ENCODE results near the gene CNTN4. TPM values are rescaled to one million over a fixed set of nuclear protein-coding genes. Genes with fewer than 3 reads are reported as not detected.

CNTN4 gene
- total and polyA plus RNA-seq, 2 donors (not counting 3 experiments of a cell fraction or from before 2014, with no cell fraction given), result not detected

DNA sequence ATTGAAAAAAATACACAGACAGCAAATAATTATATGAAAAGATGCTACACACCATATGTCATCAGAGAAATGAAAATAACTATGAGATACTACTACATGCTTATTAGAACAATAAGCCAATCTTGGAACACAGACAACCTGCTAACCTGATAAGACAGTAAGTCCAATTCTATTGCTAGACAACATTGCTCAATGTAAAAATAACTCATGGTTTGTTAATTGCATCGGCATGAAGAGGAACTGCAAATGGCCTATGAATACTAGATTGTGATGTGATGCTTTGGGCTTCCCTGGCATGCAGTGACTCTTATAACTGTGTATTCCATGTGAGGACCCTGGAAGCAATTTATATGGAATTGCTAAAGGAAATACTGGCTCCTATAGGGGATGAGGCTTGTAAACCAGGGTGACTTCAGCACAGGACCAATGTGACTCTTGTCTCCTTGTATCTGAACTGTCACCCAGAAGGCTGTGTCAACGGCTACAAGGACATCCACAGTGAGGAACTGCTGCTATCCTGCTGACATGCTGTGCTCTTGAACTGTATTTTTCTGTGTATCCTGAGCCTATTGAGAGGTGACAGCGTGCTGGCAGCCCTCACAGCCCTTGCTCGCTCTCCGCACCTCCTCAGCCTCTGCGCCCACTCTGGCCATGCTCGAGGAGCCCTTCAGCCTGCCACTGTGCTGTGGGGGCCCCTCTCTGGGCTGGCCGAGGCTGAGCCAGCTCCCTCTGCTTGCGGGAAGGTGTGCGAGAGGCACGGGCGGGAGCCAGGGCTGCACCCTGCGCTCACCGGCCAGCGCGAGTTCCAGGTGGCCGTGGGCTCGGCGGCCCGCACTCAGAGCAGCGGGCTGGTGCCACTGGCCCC lies 385.7 kb downstream of the CNTN4 start:
- H3K27me3 ChIP-seq (ENCODE audit: control insufficient read depth in 2 of 2, insufficient read depth in 2 of 2, low read length in 2 of 2), result no peaks in the 10 kb centered on the region

More for the DNA sequence above, 385.7 kb downstream of the CNTN4 start:
- ChIA-PET POLR2A (no interaction called here), CTCF (no interaction called here)
- H3K4me1 ChIP-seq (ENCODE audit: control insufficient read depth, extremely low read depth, insufficient read depth, low read length), result no peaks in the 10 kb centered on the region
- no peaks in the 10 kb centered on the region for H3K79me2 ChIP-seq (ENCODE audit: control insufficient read depth, insufficient read depth, low read length)
- FAIRE-seq (no peak), DNase-seq (ENCODE audit: low read depth, low spot score) (no peak)
- no peak overlapping the region for H3K4me3 ChIP-seq (replicated peaks in 1 of 3; ENCODE audit: insufficient read depth in 1 of 3, low read depth in 1 of 3, low read length in 3 of 3)
- H3K4me2 ChIP-seq (ENCODE audit: insufficient read depth, low read length), result no peak overlapping the region
- BruUV-seq (replicated peaks), result no TSS peak
- TF ChIP-seq MYC (IDR thresholded peaks at IDR 0.05; ENCODE audit: low read depth, low read length), result no peak
- TF ChIP-seq, protein P1, sequence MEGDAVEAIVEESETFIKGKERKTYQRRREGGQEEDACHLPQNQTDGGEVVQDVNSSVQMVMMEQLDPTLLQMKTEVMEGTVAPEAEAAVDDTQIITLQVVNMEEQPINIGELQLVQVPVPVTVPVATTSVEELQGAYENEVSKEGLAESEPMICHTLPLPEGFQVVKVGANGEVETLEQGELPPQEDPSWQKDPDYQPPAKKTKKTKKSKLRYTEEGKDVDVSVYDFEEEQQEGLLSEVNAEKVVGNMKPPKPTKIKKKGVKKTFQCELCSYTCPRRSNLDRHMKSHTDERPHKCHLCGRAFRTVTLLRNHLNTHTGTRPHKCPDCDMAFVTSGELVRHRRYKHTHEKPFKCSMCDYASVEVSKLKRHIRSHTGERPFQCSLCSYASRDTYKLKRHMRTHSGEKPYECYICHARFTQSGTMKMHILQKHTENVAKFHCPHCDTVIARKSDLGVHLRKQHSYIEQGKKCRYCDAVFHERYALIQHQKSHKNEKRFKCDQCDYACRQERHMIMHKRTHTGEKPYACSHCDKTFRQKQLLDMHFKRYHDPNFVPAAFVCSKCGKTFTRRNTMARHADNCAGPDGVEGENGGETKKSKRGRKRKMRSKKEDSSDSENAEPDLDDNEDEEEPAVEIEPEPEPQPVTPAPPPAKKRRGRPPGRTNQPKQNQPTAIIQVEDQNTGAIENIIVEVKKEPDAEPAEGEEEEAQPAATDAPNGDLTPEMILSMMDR (IDR thresholded peaks at IDR 0.05; ENCODE audit: extremely low read depth in 1 of 2, insufficient read depth in 1 of 2, low read depth in 1 of 2, low read length in 2 of 2), result no peak
- TF ChIP-seq GATA2 (IDR thresholded peaks at IDR 0.05; ENCODE audit: insufficient read depth, insufficient read length, low read depth, low read length), result no peak
- no peak for TF ChIP-seq EZH2 (IDR thresholded peaks at IDR 0.05; ENCODE audit: borderline replicate concordance, low read depth, low read length, severe bottlenecking)
- no peak for TF ChIP-seq POLR2AphosphoS5 (IDR thresholded peaks at IDR 0.05; ENCODE audit: insufficient read depth, low read depth, low read length)
- no peak for TF ChIP-seq FOS (IDR thresholded peaks at IDR 0.05; ENCODE audit: borderline replicate concordance, insufficient read depth, low read length)
- no peak for TF ChIP-seq POLR2A (IDR thresholded peaks at IDR 0.05; ENCODE audit: low read depth, low read length)
- no peak for TF ChIP-seq JUN (IDR thresholded peaks at IDR 0.05; ENCODE audit: borderline replicate concordance, insufficient read depth, insufficient read length, low read depth)
- TF ChIP-seq, protein P2, sequence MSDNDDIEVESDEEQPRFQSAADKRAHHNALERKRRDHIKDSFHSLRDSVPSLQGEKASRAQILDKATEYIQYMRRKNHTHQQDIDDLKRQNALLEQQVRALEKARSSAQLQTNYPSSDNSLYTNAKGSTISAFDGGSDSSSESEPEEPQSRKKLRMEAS (IDR thresholded peaks at IDR 0.05; ENCODE audit: insufficient read depth, insufficient read length), result no peak
- no peaks in the 10 kb centered on the region for H4K20me1 ChIP-seq (replicated peaks; ENCODE audit: control insufficient read depth, extremely low read depth, insufficient read depth, low read length)
- no peaks in the 10 kb centered on the region for H3K9me1 ChIP-seq (replicated peaks; ENCODE audit: control insufficient read depth, extremely low read depth, insufficient read depth, low read length)
- no peaks in the 10 kb centered on the region for H3K9me3 ChIP-seq (replicated peaks; ENCODE audit: control insufficient read depth, insufficient read depth, low read length)
- H2AFZ ChIP-seq (ENCODE audit: low read depth, low read length), result no peak overlapping the region
- no peak overlapping the region for H3K9ac ChIP-seq (replicated peaks; ENCODE audit: extremely low read depth, insufficient read depth, low read length)
- H3K27ac ChIP-seq (ENCODE audit: insufficient read depth, low read depth, low read length), result no peak overlapping the region
- intact Hi-C loops (cut with micrococcal nuclease), result no loop called here
- dilution Hi-C loops (cut with MboI; ENCODE audit: extremely low pct_ligation_motif_present, low sequenced_read_pairs), result no loop called here
- no peaks in the 10 kb centered on the region for H3K36me3 ChIP-seq (ENCODE audit: control insufficient read depth in 2 of 2, extremely low read depth in 1 of 2, insufficient read depth in 2 of 2, low read length in 2 of 2)

Data from endothelial cell of umbilical vein (primary cell).